ENCODE results near the gene PCSK6.

PCSK6 gene

GRCh38 chr15:101269479-101270223, 219.9 kb downstream of the PCSK6 start:
- no peak for TF ChIP-seq CTCF (IDR thresholded peaks at IDR 0.05)
- DNase-seq (ENCODE audit: low spot score): no peak
- no peak overlapping the region for H3K4me3 ChIP-seq
- H3K27ac ChIP-seq: no peak overlapping the region

GRCh38 chr15:101267320-101268104, 222.0 kb downstream of the PCSK6 start:
- no peak for TF ChIP-seq CTCF (IDR thresholded peaks at IDR 0.05)
- Histone ChIP-seq H3K27ac (peak overlapping the region in 1 of 2 donors; percentile 76), H3K4me3 (no peak overlapping the region)
- peak; percentile 83 for DNase-seq (ENCODE audit: low spot score)

GRCh38 chr15:101266787-101267186, 222.7 kb downstream of the PCSK6 start:
- Histone ChIP-seq H3K27ac (peak overlapping the region in 1 of 2 donors; percentile 76), H3K4me3 (no peak overlapping the region)
- no peak for TF ChIP-seq CTCF (IDR thresholded peaks at IDR 0.05)
- DNase-seq (ENCODE audit: low spot score): peak; percentile 58

- DNase-seq (ENCODE audit: low spot score): peak; percentile 69
- Histone ChIP-seq H3K4me3 (no peak overlapping the region), H3K27ac (peak overlapping the region in 1 of 2 donors; percentile 76)
- TF ChIP-seq CTCF (IDR thresholded peaks at IDR 0.05): no peak
These were observed 223.5 kb downstream of the PCSK6 start for GRCh38 chr15:101266034-101266433.

GRCh38 chr15:101264911-101265641, 224.4 kb downstream of the PCSK6 start:
- no peak for TF ChIP-seq CTCF (IDR thresholded peaks at IDR 0.05)
- DNase-seq (ENCODE audit: low spot score): peak; percentile 64
- Histone ChIP-seq H3K27ac (no peak overlapping the region), H3K4me3 (no peak overlapping the region)

- no peak overlapping the region for H3K4me3 ChIP-seq
- peak; percentile 64 for DNase-seq (ENCODE audit: low spot score)
- no peak overlapping the region for H3K27ac ChIP-seq
- no peak for TF ChIP-seq CTCF (IDR thresholded peaks at IDR 0.05)
These were observed 225.5 kb downstream of the PCSK6 start for GRCh38 chr15:101264011-101264410.

Data from coronary artery (tissue), 2 donors.